ENCODE data around the gene DSCAML1. TPM values are rescaled to one million over a fixed set of nuclear protein-coding genes. Genes with fewer than 3 reads are reported as not detected.

Gene DSCAML1
- total and polyA plus RNA-seq, 9 of the 15 experiments (the other 6 are each of a cell fraction or from before 2014, with no cell fraction given) = not detected

GRCh38 chr11:117563556-117563955 is 233.5 kb downstream of the DSCAML1 start:
- peaks cover 10% of the 10 kb centered on the region; the same call in 1 of the 2 replicates for H4K20me1 ChIP-seq (replicated peaks; ENCODE audit: control insufficient read depth, insufficient read depth, low read length)
- no peaks in the 10 kb centered on the region for H3K9me3 ChIP-seq (replicated peaks; ENCODE audit: control insufficient read depth, insufficient read depth, low read depth, low read length)
- ATAC-seq (no peak), DNase-seq (ENCODE audit: extremely low read depth in 1 of 4, low spot score in 3 of 4) (no peak), FAIRE-seq (no peak)
- H3K9ac ChIP-seq (ENCODE audit: insufficient read depth in 1 of 2, low read depth in 2 of 2, low read length in 2 of 2) = no peak overlapping the region
- WGBS (ENCODE audit: insufficient coverage, low coverage, missing lambda C conversion rate) = 0% methylated on average over 7 of the region's 7 CpGs
- H2AFZ ChIP-seq (ENCODE audit: low read depth, low read length) = no peak overlapping the region
- CTCF ChIA-PET (ENCODE audit: low intra/inter-chr PET ratio) = no interaction called here
- no peaks in the 10 kb centered on the region for H3K79me2 ChIP-seq (ENCODE audit: control insufficient read depth, insufficient read depth, low read length)
- intact Hi-C loops (cut with micrococcal nuclease) (no loop called here), in situ Hi-C loops (cut with MboI) (no loop called here)
- peaks cover 0 to 20% of the 10 kb centered on the region in 2 experiments; a peak in 2 of 5 replicates for H3K27me3 ChIP-seq (ENCODE audit: control insufficient read depth in 2 of 2, insufficient read depth in 2 of 2, low read length in 2 of 2)
- H3K27ac ChIP-seq (ENCODE audit: extremely low read depth, low read depth, low read length) = no peak overlapping the region
- no peaks in the 10 kb centered on the region for H3K4me1 ChIP-seq (replicated peaks in 1 of 2; ENCODE audit: control insufficient read depth in 2 of 2, insufficient read depth in 2 of 2, low read length in 2 of 2)
- no peaks in the 10 kb centered on the region for H3K9me1 ChIP-seq (ENCODE audit: control insufficient read depth, insufficient read depth, low read length)
- no peak overlapping the region for H3K4me2 ChIP-seq (ENCODE audit: insufficient read depth, low read length)
- no TSS peak for BruUV-seq (replicated peaks)
- TF ChIP-seq RBM22 (IDR thresholded peaks at IDR 0.05; ENCODE audit: low read depth, low read length, poor library complexity, severe bottlenecking) = no peak
- no peak for TF ChIP-seq NRF1 (conservative IDR thresholded peaks at IDR 0.05 in 1 of 2, IDR thresholded peaks at IDR 0.05 in 1 of 2)
- TF ChIP-seq, protein P1, sequence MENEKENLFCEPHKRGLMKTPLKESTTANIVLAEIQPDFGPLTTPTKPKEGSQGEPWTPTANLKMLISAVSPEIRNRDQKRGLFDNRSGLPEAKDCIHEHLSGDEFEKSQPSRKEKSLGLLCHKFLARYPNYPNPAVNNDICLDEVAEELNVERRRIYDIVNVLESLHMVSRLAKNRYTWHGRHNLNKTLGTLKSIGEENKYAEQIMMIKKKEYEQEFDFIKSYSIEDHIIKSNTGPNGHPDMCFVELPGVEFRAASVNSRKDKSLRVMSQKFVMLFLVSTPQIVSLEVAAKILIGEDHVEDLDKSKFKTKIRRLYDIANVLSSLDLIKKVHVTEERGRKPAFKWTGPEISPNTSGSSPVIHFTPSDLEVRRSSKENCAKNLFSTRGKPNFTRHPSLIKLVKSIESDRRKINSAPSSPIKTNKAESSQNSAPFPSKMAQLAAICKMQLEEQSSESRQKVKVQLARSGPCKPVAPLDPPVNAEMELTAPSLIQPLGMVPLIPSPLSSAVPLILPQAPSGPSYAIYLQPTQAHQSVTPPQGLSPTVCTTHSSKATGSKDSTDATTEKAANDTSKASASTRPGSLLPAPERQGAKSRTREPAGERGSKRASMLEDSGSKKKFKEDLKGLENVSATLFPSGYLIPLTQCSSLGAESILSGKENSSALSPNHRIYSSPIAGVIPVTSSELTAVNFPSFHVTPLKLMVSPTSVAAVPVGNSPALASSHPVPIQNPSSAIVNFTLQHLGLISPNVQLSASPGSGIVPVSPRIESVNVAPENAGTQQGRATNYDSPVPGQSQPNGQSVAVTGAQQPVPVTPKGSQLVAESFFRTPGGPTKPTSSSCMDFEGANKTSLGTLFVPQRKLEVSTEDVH (IDR thresholded peaks at IDR 0.05; ENCODE audit: low read depth, partially characterized antibody) = no peak
- no peak for TF ChIP-seq SMAD2 (IDR thresholded peaks at IDR 0.05; ENCODE audit: low read depth, low read length)
- POLR2A ChIA-PET = interaction anchor here (0.6 to 0.7 kb wide), 2 partner anchors 10 to 647 kb away, joined by 3 read pairs; no protein-coding TSS in a partner anchor
- H3K4me3 ChIP-seq = no peak overlapping the region
- no peaks in the 10 kb centered on the region for H3K36me3 ChIP-seq (ENCODE audit: control insufficient read depth, insufficient read depth, low read length)

Data from K562 (cell line).